Fibroblast of skin of left quadriceps (primary cell): ENCODE data around the gene NBEAL2.

ENCODE experiments used
- DNase-seq, 2 experiments: peaks; one replicate each; pipeline ENCODE4 v3.0.0-alpha.2; 2013; ENCODE audit warnings: low read depth in 2 of 2

The NBEAL2 gene, protein sequence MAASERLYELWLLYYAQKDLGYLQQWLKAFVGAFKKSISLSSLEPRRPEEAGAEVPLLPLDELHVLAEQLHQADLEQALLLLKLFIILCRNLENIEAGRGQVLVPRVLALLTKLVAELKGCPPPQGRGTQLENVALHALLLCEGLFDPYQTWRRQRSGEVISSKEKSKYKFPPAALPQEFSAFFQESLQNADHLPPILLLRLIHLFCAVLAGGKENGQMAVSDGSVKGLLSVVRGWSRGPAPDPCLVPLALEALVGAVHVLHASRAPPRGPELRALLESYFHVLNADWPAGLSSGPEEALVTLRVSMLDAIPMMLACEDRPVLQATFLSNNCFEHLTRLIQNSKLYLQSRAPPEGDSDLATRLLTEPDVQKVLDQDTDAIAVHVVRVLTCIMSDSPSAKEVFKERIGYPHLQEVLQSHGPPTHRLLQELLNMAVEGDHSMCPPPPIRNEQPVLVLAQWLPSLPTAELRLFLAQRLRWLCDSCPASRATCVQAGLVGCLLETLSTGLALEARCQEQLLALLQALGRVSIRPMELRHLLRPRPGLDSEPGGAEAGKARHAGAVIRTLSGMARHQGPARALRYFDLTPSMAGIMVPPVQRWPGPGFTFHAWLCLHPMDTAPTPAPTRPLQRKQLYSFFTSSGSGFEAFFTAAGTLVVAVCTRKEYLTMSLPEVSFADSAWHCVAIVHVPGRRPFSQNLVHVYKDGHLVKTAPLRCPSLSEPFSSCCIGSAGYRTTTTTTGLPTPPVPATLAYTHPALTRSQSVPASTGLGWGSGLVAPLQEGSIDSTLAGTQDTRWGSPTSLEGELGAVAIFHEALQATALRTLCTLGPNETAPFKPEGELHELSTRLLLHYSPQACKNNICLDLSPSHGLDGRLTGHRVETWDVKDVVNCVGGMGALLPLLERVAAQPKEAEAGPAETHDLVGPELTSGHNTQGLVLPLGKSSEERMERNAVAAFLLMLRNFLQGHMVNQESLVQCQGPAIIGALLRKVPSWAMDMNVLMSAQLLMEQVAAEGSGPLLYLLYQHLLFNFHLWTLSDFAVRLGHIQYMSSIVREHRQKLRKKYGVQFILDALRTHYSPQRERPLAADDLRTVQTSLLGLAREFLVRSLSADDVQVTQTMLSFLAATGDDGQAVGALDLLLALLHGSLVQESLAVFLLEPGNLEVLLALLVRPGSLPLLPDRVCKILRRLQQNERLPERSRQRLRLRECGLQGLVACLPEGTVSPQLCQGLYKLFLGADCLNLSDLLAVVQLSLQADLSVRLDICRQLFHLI (N-terminal part only)

DNA sequence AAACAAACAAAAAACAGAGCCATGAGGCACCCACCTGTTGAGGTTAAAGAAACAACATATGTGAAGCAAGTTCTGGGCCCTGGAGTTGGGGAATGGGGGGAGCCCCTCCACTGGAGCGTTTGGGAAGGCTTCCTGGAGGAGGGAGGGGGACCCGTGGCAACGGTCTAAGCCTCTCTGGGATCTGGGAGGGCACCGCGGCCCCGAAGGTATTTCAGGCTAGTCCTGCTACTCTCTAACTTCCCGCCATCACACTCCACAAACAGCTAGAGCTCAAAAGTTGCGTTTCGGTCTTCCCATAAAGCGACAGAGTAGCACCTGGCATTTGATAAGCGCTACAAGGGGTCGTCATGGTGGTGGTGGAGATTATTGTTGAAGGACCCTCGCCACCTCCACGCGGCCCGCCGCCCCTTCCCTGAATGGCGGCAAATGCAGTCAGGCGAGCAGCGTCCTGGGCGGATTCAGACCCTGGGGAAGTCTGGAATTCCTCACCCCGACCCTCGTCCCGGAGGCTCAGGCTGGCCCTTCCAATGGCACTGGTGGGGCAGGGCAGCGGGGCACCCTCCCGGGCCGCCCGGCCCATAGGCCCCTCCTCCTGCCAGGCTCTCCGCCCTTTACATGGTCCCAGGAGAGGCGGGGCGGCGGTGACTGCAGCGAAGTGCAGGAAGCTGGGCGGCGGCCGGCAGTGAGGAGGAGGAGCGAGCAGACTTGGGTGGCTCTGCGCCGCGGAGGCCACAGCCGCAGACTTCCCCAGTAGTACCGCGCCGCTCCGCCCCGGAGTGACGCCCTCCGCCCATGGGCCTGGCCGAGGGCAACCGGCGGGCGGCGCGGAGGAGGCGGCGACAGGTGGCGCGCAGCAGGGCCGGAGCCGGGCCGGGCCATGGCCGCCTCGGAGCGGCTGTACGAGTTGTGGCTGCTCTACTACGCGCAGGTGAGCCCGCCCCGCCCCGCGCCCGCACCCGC is at the start of gene NBEAL2:
TSS of gene NBEAL2 (plus strand) at position 682 of the 960 bp plus-strand sequence. CDS start at position 878, 196 bp downstream.
- peak; percentile 57 to 67 for DNase-seq

DNA sequence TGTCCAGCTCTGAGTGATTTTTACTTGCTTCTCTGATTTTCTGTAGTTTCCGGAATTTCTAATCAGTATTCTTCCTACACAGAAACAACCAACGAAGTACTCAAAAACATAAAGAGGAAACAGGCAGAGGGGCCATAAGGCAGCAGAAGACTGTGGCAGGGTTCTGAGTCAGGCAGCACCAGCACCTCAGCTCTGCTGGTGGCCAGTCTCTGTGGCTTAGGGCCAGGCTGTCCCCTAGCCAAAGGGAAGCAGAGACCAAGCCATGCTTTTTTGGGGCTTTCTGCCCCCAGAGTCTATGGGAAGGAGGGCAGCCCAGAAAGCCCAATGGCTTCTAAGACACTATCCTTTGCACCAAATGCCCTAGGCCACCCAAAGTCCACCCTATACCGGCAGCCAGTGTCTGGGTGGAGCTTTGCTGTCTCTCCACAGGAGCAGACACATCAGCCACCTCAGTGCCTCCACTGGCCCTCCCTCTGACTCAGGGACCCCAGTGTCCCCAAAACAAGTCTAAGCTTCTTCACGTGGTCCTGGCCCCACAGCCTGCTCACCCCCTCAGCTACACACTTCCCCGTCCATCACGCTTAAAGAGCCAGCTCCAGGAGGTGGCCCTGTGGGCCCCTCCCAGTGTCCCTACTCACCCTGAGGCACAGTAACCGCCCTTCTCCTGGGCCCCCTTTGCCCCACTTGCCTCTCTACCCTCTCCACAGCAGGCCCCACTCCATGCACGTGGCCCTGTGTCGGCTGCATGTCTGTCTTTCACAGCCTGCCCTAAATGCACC is 49.1 kb upstream of the NBEAL2 start:
- no peak for DNase-seq

DNA sequence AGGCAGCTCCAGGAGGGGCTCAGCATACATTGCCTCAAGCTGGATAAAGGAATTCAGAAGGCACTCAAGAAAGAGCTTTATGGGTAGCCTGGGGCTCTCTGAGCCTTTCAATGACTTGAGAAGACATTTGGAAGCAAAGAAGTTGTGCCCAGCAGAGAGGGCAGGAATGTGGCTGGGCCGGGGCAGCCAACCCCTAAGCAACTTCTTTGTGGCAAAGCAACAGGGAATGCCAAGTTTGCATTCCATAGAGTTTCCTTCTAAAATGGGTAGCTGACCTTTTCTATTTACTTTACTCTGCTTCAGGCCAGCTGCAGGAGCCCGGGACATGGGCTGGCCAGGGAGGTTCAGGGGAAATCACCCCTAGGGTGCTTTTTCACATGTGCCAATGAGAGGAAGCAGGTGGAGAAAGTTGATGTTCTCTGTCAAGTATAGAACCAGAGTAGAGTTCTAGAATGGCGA is 48.5 kb upstream of the NBEAL2 start:
- no peak for DNase-seq

DNA sequence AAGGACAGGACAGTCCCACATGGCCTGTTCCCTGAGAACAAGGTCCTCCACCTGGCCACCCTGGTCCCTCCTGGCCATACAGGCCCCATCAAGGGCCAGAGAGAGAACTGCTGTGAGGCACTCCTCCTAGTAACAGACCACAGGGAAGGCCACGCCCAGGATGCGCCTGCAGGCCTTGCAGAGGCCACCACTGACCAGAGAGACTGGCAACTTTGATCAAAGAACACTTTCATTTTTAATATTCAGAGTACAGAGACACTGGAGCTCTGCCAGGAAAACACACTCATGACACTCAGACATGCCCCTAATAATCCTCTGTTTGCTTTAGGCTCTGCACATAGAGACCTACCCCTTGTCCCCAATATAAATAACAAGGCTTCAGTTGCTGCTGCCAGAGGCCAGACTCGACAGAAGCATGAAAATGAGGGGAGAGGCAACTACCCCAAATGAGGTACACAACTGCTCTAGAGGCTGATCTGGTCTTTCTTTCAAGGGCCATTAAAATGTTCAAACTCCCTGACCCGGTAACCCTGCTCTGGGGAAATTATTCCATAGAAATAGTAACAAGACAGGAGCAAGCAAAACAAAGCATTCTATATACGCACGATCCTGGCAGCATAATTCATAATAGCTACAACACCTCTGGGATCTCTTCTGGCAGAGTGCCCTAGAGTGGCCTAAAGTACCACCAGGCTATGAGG is 47.7 kb upstream of the NBEAL2 start:
- DNase-seq, result no peak

DNA sequence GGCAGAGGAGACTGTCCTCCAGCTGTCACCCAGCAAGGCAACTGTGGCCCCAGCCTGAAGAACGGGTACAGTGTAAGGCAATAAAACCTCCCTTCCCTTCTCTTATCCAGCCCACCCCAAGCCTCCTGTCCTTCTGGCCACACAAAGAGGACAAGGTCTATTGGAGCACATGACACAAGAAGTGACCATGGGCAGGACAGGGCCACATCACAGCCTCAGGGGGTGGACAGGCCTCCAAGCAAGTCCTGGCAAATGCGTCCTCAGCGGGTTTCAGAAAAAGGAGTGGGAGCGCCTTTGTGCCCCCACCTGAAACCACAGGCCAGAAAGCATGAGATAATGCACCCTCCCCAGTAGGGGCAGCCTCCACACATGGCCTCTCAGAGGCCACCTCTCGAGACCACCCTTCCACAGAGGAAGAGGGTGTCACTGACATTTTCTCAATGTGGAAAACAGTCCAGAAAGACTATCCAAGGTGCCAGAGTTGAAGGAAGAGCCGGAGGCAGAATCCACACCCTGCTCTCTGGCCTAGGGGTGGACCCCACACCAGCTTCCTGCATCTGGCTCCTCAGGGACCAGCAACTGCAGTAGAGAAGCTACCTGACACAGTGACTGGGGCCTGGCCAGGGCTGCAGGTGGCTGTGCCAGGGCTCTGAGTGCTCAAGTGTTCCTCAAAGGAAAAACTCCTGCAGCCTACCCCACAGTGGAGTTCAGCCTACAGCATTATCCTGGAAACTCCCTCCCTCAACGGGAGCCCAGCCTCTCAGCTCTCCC is 46.8 kb upstream of the NBEAL2 start:
- no peak for DNase-seq

DNA sequence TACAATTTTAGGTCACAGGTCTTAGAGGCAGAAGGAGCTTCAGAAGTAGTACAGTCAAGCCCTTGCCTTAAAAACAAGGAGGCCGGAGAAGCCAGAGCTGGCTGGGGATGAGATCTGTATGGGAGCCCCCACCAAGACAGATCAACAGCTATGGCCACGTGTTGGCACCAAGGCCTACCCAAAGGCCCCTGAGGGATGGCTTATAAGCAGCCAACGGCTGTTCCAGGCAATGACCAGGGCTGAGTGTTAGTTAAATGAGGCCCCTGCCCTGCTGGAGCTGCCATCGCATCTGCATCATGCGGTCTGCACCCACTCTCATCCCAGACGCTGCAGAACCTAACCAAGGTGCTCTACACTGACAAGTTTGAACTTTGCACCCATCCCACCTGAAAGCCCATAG is 46.2 kb upstream of the NBEAL2 start:
- DNase-seq, result no peak

DNA sequence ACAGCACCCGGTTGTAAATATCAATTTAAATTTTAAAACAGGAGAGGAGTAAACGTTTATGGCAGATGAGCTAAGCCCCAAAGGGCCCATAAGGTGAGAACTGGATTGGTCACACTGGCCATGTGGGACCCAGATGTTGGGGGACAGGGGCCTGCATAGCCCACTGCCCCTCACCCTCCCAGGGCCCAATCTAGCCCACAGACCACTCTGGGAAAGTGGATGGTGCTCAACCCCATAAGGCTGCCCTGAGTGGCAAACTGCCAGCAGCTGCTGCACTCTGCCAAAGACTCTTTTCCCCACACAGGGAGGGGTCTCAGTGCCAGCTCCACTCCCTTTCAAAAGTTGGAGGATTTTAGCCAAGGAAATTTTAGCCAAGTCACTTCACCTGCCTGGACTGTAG is 45.4 kb upstream of the NBEAL2 start:
- DNase-seq, result no peak

DNA sequence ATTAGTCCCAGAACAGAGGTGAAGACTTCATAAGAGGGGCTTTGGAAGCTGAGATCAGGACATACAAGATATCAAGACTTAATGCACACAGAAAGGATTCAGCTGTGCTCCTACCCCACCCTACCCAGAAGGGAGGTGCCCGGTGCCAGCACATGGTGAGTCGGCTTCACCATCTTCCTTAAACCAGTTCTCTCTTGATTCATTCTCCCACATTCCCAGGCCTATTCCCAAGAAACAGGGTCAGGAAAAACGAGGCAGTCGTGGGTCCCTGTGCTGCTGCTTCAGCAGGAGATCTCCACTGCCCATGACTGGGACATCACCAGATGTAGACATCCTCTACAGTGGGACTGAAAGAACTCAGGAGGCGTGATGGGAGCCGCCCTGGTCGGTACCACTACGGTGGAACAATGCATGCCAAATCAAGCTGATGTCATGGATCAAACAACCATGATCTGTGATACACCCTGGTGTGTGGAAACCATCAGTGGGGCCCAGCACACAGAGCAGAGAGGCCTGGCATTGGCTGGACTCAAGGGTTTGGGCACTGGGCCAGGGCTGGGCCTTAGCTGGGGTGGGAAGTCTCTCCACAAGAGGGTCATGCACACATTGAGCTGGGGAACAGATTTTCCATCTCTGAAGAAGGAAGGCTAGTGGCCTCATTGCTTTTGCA is 44.8 kb upstream of the NBEAL2 start:
- no peak for DNase-seq

DNA sequence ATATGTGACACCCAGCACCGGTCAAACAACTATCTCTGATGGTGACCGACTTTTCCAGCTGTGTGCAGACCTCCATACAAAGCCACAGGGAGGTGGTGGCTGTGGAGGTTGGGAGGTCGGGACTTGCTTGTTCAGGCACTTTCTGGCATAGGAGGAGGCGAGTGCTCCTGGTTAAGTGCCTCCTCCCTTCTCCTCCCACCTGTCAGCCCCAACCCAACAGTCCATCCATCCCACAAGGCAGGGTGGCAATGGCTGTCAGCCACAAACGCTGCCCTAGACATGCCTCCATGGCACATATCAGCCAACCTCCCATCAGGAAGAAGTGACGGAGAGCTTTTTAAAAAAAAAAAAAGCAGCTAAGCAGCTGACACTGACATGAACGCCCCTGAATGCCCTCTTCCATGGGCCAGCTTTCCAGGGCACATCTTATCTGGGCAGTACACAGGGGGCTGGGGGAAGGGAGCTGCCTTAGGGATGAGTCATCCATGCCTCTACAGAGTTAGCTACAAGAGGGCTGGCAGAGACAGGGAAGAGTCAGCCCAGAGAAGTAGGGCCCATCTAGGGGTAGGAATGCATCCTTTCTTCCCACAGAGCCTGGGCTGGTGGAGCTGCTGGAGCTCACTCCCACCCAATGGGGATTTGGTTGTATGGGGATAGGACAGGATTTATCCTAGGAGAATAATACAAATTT is 44.2 kb upstream of the NBEAL2 start:
- peak; percentile 87 to 88 for DNase-seq

DNA sequence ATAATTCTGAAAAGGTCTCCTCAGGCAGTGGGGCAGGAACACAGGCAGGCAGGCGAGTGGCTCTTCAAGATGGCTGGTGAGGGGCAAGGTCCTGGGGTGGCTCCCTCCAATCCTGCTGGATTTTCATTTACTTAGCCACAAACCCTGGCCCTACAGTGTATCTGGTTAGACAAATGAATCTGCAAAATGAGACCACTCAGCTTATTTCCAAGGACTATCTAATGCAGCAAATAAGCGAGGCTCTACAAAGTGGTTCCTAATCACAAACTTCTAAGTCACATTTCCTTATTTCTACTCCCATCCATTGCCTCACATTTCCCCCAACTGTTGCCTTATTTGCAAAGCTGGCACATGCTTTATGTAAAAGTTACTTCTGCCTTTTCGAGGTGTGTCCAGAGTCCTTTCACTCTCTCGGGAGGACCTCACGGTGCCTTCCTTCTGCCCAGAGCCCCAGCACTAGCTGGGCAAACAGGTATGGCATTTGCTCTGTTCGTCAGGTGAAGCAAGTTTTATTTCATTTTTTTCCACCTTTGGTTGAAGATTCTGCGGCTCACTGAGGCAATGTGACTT is 43.4 kb upstream of the NBEAL2 start:
- no peak for DNase-seq

DNA sequence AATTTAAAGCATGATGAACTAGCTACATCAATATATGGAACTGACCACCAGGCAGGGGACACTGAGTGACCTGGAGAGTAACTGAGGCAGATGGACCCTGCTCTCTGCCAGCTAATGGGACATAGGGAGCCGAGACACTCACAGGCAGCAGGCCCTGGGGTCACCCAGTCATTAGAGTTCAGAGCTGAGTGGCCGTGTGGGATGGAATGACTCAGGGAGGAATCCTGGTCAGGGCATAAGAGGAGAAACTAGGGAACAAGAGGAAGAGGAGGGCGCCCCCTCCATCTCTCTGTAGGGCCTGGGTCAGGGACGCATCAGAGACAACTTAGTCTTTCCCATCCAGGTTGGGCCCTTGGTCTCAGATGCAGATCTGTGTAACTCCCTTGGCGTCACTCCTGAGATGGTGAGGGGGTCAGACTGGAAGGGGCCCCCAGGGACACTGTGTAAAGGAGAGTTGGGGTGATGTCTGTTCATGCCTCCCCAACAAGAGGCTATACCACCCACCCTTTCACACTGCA is 42.7 kb upstream of the NBEAL2 start:
- no peak for DNase-seq

DNA sequence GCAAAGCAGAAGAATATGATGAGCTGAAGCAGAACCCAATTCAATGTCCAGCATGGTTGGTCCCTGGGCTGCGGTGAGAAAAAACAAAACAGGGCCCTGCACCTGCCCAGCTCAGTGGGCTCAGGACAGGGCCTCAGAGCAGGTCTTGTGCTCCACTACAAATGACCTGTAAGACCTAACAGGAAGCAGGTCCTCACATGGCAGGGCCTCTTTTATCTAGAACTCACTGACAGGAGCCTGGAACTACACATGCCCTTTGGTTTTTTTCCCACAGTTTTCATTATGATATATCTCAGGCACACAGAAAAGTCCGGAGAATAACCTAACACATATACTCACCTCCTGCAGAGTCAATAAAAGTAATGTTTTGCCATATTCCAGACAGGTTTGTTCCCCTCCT is 41.3 kb upstream of the NBEAL2 start:
- no peak for DNase-seq

DNA sequence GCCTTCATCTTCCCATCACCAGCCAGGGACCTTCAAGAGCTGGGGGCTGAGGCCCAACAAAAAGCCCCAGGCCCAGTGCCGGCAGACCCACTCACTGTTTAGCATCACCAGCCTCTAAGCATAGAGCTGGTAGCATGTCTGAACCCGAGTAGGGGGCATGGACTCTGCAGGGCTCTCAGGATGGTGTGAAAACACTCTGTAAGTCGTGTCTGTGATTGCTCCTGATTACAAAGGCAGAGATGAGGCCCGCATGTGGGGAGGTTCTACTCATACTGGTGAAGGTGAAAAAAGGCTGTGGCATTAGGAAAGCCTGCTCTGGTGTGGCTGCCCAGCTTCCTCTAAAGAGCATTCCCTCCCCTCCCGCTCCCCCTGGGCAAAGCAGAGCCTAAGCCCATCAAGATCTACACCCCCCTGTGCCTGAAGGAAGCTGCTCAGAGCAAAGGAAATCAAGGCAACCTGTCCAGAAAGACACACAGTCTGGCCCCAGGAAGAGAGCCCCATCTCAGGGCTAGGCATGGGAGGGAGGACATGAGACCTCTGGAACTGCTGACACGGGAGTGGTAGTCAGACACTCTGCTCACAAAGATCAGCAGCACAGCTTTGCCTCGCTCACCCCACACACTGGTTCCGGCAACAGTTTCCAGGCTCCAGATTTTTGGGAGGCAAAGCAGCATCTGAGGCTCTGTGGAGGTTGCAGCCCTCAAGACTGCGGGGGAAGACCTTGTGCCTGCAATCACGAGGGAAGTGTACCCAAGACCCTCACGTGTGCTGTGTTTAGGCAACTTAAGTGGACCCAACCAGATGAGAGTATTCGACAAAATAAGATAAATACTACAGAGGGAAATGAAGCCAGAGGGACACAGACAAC is 39.7 kb upstream of the NBEAL2 start:
- no peak for DNase-seq

DNA sequence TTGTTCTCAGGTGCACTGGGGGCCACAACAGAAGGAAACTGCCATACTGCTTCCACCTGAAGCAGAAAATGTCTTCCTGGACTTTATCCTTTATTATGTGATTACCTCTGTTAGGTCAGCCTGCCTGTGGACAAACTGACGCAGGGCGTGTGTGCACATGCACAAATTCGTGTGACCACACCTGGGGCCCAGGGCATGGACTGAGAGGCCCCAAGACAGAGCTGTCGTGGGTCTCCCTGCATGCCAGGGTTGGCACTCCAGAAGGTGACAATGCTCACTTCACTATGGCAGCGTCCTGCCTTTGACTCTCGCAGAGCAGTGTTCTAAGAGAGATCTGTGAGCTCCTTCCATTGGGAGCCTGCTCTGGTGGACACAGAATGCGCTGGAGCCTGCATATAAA is 37.4 kb upstream of the NBEAL2 start:
- DNase-seq, result no peak

DNA sequence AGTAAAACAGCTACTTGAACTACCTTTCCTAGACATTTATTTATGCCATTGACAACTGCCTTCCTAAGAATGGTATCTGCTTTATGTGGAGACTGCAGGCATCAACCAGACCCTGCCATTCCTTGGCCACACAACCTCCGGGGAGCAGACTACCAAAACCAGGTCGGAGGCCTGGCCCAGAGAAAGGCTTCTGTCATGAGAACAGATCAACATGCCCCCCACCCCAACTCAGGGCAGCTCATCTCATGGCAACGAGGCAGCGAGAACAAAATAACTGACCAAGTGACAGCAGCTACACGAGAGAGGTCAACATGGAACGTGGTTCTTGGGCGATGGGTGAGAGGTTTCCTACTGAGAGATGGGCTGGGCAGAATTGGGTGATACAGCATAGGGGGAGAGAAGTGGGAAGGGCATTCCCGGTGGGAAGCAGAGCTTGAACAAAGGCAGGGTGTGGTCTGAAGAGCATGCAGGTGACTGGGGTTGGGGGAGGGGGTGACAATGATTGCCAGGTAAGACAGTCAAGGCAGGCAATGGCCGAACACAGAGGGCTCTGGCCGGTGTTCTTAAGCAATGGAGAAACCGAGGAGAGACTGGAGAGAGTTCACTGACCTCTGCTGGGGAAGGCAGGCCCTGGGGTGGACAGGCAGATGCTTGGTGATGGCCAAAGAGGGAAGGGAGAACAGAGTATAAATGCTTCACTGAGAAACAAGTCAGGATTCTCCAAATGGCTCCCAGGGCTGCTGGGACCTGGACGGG is 36.8 kb upstream of the NBEAL2 start:
- DNase-seq, result no peak
